NOMO-1 treated with DMSO at 0.1 percent for 48 hours (cell line): Measurements from ENCODE around the gene RBFOX2.
"Not testable (repeated sequence)": the region's sequence is repeated elsewhere in the genome, so short reads cannot be mapped to it uniquely, and the experiment has no call there.

ENCODE experiments used
- DNase-seq: peaks from one replicate; lab custom pipeline; 2025; ENCODE audit not compliant: unreplicated experiment; lab: John Stamatoyannopoulos, UW

The RBFOX2 gene

DNA sequence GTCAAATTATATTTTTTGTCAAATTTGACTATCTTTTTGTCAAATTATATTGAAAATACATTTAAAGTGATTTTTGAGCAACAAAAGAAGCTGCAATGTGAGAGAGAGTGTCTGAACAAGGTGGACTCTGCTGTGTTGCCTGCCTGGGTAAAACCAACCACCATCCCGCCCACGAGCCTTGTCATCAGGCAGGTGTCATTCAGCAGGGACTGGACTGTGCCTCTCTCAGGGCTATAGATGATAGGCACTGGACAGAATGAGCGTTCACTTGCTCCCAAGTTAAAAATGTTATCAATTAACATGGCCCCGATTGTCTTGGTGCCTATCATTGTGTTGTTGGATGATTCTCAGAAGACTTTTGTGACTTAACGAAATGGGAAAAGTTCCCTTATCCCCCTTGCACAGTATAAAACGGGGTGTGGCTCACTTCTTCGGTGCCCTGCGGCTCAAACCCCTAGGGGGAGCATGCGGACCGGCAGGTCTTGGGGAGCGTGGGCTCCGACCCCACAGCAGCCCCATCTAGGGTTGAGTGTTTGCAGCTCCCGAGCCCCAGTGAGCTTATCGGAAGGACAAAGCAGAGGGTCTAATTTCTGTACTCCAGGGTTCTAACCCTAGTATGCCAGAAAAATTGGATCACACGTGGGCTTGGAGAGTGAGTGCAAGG, 309.3 kb downstream of the RBFOX2 start:
- DNase-seq = no peak

DNA sequence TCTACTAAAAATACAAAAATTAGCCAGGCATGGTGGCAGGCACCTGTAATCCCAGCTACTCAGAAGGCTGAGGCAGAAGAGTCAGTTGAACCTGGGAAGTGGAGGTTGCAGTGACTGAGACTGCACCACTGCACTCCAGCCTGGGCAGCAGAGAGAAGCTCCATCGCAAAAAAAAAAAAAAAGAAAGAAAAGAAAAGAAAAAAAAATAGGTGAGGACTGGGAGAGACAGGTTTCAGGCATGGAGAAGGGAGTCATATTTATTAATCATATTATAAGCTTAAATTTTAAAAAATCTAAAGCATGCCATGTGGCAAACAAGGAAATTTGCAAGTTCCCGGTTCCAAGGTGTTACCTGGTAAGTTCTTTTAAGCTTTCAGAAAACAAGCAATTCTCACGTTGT, 311.1 kb downstream of the RBFOX2 start, which contains the start of gene APOL5:
Gene APOL5 (plus strand): TSS at position 301 of the 400 bp plus-strand sequence. CDS start 0 bp downstream, at position 301.
- DNase-seq = no peak

DNA sequence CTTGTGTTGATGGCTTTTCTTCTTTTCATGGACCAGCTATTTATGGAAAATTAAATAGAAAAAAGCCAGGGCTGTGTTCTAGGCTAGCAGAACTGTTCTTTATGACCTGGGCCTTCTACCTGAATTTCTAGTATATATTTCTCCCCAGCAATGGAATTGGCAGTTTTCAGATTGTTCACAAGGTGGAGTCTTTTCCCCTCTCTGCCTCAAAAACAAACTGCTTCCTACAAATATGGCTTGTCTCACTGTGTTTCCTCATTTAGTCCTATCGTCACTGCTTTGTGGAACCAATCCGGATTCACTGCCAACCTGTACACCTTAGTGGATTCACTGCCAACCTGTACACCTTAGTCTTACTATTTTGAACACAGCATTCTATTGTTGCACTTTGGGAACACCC, 316.0 kb downstream of the RBFOX2 start:
- DNase-seq = no peak

DNA sequence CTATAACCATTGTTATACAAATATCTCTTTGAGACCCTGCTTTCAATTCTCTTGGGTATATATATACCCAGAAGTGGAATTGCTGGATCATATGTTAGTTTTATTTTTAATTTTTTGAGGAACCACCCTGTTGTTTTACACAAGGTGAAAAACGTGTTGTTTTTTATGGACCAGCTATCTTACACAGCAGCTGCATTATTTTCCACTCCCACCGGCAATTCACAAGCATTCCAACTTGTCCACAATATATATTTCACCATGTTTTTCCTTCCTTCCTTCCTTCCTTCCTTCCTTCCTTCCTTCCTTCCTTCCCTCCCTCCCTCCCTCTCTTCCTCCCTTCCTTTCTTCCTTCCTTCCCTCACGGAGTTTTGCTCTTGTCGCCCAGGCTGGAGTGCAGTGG, 317.3 kb downstream of the RBFOX2 start:
- no peak for DNase-seq

DNA sequence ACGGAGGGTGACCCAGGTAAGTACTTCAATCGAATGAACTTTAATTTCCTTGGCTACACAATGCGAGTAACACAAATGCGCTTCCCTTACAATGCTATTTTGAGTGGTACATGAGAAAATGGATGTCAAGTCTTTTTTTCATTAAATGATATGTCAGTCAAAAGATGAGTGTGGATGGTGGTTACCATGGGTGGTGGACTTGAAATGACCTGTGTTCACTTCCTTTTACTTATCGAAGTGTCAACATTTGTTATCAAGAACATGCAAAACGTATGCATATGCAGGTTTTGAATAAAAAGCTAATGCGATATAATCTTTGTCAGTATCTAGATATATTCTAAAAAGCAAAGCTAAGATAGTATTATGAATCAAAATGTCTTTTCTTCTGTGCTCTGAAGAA, 319.7 kb downstream of the RBFOX2 start:
- DNase-seq = no peak

DNA sequence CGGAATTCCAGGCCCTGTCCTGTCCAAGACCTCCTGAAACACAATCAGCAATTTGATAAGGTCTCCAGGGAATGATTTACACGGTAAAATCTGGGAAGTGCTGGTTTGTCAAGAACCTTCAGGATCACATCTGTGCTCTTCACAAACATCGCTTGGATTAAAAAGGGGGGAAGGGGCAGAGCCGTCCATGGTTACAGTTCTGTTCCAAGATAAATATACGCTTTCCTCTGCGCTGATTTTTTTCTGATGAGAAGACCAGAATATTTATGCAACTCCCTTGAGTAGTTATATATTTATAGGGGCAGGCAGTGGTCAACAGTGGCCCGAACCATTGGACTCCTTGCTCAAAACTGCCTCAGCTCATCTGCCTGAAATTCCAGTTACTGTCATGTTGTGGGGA, 320.2 kb downstream of the RBFOX2 start:
- DNase-seq = no peak

DNA sequence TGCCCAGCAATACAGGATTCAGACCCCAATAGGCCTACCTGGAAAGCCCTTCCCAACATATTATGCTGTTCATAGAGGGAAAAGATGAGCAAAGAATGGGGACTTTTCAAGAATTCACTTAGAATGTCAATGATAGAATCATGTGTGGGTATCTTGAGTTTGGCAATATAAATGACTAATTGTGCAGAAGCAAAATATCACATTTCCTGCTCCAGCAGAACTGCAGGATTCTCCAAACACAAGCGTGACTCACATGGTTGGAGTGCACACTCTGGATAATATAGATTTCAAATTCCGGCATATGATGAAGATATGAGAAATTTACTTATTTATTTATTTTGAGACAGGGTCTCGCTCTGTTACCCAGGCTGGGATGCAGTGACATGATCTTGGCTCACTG, 323.5 kb downstream of the RBFOX2 start:
- DNase-seq = no peak

DNA sequence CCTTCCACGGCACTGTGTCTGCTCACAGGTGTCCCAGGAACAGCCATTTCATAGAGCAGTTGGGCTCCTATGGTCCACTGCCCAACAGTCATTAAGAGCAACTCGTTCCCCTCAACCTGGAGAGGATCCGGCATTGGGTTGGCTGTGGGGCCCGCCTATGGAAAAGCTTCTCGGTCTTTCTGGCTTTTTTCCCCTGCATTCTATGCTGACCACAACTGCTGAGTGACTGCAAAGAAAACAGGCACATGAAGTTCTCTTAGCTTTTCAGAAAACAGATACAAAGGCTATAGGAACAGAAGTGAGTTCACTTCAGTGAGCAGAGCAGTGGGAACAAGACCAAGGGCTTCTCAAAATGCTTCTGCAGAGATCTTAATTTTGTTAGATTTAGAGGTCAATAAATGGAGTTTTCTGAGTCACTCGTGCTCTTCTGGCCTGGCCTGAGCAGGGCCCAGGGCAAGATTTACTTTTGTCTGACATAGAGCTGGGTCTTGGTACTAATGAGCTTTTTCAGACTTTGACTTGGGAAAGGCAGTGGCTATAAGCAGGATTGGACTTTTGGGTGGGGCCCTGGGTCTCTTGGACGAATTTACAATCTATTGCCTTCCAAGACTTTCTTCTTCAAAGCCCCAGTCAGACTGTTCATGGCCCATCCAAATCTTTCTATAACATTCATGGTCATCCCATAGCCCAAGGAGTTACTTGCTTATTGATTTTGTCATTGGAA, 324.6 kb downstream of the RBFOX2 start:
- DNase-seq = no peak

DNA sequence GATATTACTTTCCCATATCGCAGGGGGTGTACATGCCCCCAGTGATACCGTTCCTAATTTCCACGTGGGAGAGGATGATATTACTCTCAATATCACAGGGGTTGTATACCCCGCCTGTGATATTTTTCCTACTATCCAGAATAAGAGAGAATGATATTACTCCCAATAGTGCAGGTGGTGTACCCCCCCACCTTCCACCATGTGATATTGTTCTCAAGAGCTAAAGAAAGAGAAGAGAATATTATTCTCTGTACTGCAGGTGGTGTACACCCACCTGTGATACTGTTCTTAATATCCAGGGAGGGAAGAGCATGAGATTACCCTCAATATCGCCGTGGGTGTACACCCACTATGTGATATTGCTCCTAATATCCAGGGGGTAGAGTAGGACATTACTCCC, 328.8 kb downstream of the RBFOX2 start:
- DNase-seq = not testable (repeated sequence)

DNA sequence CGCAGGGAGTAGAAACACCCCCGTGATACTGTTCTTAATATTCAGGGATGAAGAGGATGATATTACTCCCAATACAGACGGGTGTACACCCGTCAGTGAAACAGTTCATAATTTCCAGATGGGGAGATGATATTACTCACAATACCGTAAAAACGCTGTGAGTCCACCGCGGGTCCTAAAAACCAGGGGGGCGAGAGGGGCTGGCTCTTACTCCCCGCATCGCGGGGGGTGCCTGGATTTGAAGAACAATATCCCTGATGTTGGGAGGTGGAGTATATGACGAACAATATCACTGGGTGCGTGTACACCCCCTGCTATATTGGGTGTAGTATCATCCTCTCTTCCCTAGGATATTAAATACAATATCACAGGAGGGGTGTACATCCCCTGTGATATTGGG, 331.5 kb downstream of the RBFOX2 start:
- no peak for DNase-seq

DNA sequence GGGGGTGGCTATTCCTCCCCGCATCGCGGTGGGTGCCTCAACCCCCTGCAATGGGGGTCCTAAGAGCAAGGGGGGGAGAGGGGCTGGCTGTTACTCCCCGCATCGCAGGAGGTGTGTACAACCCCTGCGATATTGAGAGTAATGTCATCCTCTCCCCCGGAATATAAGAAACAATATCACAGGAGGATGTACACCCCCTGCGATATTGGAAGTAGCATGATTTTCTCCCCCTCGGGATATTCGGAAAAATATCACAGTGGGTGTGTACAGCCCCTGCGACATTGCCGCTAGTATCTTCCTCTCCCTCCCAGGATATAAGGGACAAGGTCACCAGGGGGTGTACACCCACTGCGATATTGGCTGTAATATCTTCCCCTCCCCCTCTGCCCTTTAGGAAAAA, 333.4 kb downstream of the RBFOX2 start:
- DNase-seq = no peak

DNA sequence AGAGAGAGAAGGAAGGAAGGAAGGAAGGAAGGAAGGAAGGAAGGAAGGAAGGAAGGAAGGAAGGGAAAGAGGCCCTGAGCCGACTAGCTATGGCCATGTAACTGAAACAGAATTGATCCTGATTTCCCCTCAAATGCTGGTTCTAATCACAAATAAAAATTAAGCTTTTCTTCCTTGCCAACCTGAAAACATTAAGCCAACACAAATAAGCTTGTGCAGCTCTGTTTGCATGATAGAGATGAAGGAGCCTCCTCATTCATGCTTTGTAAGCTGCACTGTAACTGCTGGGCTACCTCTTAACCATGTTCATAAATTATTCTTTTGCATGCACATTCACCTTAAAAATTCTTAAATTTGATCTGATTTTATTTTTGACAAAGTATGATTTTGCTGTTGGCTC, 338.6 kb downstream of the RBFOX2 start:
- DNase-seq = no peak

DNA sequence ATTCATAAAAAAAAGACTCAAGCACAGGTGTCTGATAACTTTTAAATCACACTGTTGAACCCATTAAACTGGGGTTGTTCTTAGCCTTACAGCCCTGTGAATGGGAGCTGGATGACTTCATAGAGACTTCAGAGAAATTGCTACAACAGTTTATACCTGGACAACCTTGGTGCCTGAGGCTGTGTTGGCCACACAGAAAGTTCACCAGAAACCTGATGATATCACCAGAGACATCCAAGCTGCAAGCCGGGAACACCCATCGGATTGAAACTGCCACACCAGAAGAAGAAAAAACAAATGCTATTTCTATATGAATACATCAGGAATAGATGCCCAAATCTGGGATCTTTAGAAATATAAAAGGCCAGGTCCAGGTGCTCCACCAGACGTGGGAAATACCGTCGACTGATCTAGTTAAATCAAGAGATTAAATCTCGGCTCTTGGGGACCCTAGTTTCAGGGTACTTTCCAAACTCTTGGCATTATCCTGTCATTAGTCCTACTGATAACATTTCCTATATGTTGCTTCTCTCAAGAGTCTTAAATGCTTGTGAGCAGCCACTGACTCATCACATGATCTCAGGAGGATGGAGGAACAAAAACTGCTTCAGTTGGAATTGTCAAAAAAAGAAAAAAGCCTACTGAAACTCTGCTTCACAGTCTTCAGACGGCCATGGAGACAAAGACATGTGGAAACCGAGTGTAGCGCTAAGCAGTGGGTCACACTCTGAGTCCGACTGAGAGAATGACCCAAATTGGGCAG, 339.5 kb downstream of the RBFOX2 start:
- no peak for DNase-seq
